Measurements from ENCODE around the gene PLCD1. TPM values are rescaled to one million over a fixed set of nuclear protein-coding genes. Genes with fewer than 3 reads are reported as not detected.

PLCD1 gene
- total and polyA plus RNA-seq, 2 of the 13 experiments (the other 11 are each of a cell fraction or from before 2014, with no cell fraction given) = 10.1 to 12.4 TPM

GRCh38 chr3:38040401-38040800, 11.0 kb upstream of the PLCD1 start:
- TF ChIP-seq ZFP36L1 (CRISPR knock-in tag; IDR thresholded peaks at IDR 0.05) (no peak), ZNF124 (CRISPR knock-in tag; IDR thresholded peaks at IDR 0.05) (no peak), CC2D1A (CRISPR knock-in tag; IDR thresholded peaks at IDR 0.05) (no peak), ZNF225 (CRISPR knock-in tag; IDR thresholded peaks at IDR 0.05) (no peak), STAG1 (CRISPR knock-in tag; IDR thresholded peaks at IDR 0.05) (no peak), ISL2 (CRISPR knock-in tag; IDR thresholded peaks at IDR 0.05) (no peak), ZNF484 (CRISPR knock-in tag; IDR thresholded peaks at IDR 0.05; ENCODE audit: borderline replicate concordance, low read depth) (no peak), MYNN (CRISPR knock-in tag; IDR thresholded peaks at IDR 0.05; ENCODE audit: low read depth) (no peak), ZNF160 (CRISPR knock-in tag; IDR thresholded peaks at IDR 0.05) (no peak)
- TF ChIP-seq, protein P1, sequence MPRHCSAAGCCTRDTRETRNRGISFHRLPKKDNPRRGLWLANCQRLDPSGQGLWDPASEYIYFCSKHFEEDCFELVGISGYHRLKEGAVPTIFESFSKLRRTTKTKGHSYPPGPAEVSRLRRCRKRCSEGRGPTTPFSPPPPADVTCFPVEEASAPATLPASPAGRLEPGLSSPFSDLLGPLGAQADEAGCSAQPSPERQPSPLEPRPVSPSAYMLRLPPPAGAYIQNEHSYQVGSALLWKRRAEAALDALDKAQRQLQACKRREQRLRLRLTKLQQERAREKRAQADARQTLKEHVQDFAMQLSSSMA (CRISPR knock-in tag; IDR thresholded peaks at IDR 0.05) = no peak
- ATAC-seq (no peak; the same call in 2 of the 3 replicates), FAIRE-seq (no peak), DNase-seq (ENCODE audit: low spot score) (no peak)
- CTCF ChIA-PET (ENCODE audit: low intra/inter-chr PET ratio, low total read pairs) = no interaction called here
- H4K20me1 ChIP-seq (ENCODE audit: insufficient read depth, low read length) = no peaks in the 10 kb centered on the region
- H3K9ac ChIP-seq (ENCODE audit: insufficient read depth, low read depth, low read length) = no peak overlapping the region
- H3K27me3 ChIP-seq (ENCODE audit: control insufficient read depth in 1 of 2, insufficient read depth in 2 of 2, low read length in 2 of 2) = peaks cover 3 to 30% of the 10 kb centered on the region in 2 experiments; a peak in 3 of 5 replicates
- H2AFZ ChIP-seq (ENCODE audit: low read length) = no peak overlapping the region
- H3K9me3 ChIP-seq (ENCODE audit: low read length) = no peaks in the 10 kb centered on the region
- POLR2A ChIA-PET = no interaction called here
- H3K27ac ChIP-seq (ENCODE audit: extremely low read length, insufficient read depth, low read length) = no peak overlapping the region
- no peak overlapping the region for H3K4me3 ChIP-seq (replicated peaks in 1 of 3; ENCODE audit: insufficient read depth in 1 of 3, low read depth in 2 of 3, low read length in 3 of 3)
- 38% methylated on average over 2 of the region's 5 CpGs for WGBS (ENCODE audit: low lambda C conversion rate)
- H3K4me2 ChIP-seq (ENCODE audit: low read depth, low read length) = no peak overlapping the region
- BruUV-seq (replicated peaks) = no TSS peak
- H3K36me3 ChIP-seq (replicated peaks in 1 of 2; ENCODE audit: control insufficient read depth in 1 of 2, insufficient read depth in 2 of 2, low read length in 2 of 2) = no peaks in the 10 kb centered on the region
- intact Hi-C loops (cut with micrococcal nuclease; ENCODE audit: unreplicated experiment) = no loop called here
- in situ Hi-C loops (cut with HindIII; ENCODE audit: extremely low pct_ligation_motif_present, low pct_unique_long_range_greater_than_20kb) = no loop called here
- no peaks in the 10 kb centered on the region for H3K79me2 ChIP-seq (ENCODE audit: insufficient read depth, low read length)
- H3K4me1 ChIP-seq (ENCODE audit: insufficient read depth, low read length) = no peaks in the 10 kb centered on the region

DNA sequence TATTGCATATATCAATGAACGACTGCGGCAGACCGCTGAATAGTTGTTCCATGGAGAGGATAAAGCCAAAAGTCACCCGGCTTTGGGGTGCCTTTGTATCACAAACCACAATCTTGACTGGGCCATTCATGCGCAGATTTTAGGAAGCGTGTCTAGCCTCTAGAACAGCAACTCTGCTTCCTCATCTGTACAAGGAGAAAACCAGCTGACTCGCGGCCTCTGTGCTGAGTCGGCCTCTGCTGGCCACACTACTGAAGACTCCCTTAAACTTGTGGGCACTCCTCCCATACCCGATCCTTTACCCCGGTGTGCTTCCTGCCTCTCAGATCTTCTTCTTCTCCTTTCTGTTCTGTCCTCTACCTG, 10.4 kb upstream of the PLCD1 start:
- WGBS (ENCODE audit: low lambda C conversion rate) = 52% methylated on average over 11 of the region's 11 CpGs
- no peaks in the 10 kb centered on the region for H3K9me3 ChIP-seq (ENCODE audit: low read length)
- H3K4me2 ChIP-seq (ENCODE audit: low read depth, low read length) = no peak overlapping the region
- BruUV-seq (replicated peaks) = no TSS peak
- DNase-seq (ENCODE audit: low spot score) = no peak
- H3K79me2 ChIP-seq (ENCODE audit: insufficient read depth, low read length) = no peaks in the 10 kb centered on the region
- ChIA-PET POLR2A (no interaction called here), CTCF (ENCODE audit: low intra/inter-chr PET ratio, low total read pairs) (no interaction called here)
- H3K27me3 ChIP-seq (ENCODE audit: control insufficient read depth in 1 of 2, insufficient read depth in 2 of 2, low read length in 2 of 2) = peaks cover 3 to 26% of the 10 kb centered on the region in 2 experiments; a peak in 3 of 5 replicates
- no peak overlapping the region for H3K27ac ChIP-seq (ENCODE audit: extremely low read length, insufficient read depth, low read length)
- peak; percentile 77 for ATAC-seq
- H2AFZ ChIP-seq (ENCODE audit: low read length) = no peak overlapping the region
- H3K4me1 ChIP-seq (ENCODE audit: insufficient read depth, low read length) = no peaks in the 10 kb centered on the region
- H3K9ac ChIP-seq (ENCODE audit: insufficient read depth, low read depth, low read length) = no peak overlapping the region
- no peak for FAIRE-seq
- in situ Hi-C loops (cut with HindIII; ENCODE audit: extremely low pct_ligation_motif_present, low pct_unique_long_range_greater_than_20kb) (no loop called here), intact Hi-C loops (cut with micrococcal nuclease; ENCODE audit: unreplicated experiment) (no loop called here)
- H3K4me3 ChIP-seq (replicated peaks in 1 of 3; ENCODE audit: insufficient read depth in 1 of 3, low read depth in 2 of 3, low read length in 3 of 3) = no peak overlapping the region
- no peaks in the 10 kb centered on the region for H3K36me3 ChIP-seq (replicated peaks in 1 of 2; ENCODE audit: control insufficient read depth in 1 of 2, insufficient read depth in 2 of 2, low read length in 2 of 2)
- no peaks in the 10 kb centered on the region for H4K20me1 ChIP-seq (ENCODE audit: insufficient read depth, low read length)
- TF ChIP-seq, protein P2, sequence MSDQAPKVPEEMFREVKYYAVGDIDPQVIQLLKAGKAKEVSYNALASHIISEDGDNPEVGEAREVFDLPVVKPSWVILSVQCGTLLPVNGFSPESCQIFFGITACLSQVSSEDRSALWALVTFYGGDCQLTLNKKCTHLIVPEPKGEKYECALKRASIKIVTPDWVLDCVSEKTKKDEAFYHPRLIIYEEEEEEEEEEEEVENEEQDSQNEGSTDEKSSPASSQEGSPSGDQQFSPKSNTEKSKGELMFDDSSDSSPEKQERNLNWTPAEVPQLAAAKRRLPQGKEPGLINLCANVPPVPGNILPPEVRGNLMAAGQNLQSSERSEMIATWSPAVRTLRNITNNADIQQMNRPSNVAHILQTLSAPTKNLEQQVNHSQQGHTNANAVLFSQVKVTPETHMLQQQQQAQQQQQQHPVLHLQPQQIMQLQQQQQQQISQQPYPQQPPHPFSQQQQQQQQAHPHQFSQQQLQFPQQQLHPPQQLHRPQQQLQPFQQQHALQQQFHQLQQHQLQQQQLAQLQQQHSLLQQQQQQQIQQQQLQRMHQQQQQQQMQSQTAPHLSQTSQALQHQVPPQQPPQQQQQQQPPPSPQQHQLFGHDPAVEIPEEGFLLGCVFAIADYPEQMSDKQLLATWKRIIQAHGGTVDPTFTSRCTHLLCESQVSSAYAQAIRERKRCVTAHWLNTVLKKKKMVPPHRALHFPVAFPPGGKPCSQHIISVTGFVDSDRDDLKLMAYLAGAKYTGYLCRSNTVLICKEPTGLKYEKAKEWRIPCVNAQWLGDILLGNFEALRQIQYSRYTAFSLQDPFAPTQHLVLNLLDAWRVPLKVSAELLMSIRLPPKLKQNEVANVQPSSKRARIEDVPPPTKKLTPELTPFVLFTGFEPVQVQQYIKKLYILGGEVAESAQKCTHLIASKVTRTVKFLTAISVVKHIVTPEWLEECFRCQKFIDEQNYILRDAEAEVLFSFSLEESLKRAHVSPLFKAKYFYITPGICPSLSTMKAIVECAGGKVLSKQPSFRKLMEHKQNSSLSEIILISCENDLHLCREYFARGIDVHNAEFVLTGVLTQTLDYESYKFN (CRISPR knock-in tag; conservative IDR thresholded peaks at IDR 0.05) = no peak
- no peak for TF ChIP-seq NONO (IDR thresholded peaks at IDR 0.05)
- no peak for TF ChIP-seq NONO (CRISPR knock-in tag; conservative IDR thresholded peaks at IDR 0.05)
- no peak for TF ChIP-seq SSRP1 (CRISPR knock-in tag; IDR thresholded peaks at IDR 0.05)
- TF ChIP-seq IRF1 (CRISPR knock-in tag; IDR thresholded peaks at IDR 0.05; ENCODE audit: low read depth) = no peak
- peak; percentile 39 for TF ChIP-seq STAG1 (CRISPR knock-in tag; IDR thresholded peaks at IDR 0.05)

Measured in HepG2 (cell line).